Metanephros (tissue), 1 donor: Measurements from ENCODE around the gene TRUB2. TPM values are rescaled to one million over a fixed set of nuclear protein-coding genes. Genes with fewer than 3 reads are reported as not detected.

Experiments
- total RNA-seq: library from RNA; depleted of rRNA; stranded (reverse); fragments of >200 nt; gene quantifications from one replicate; pipeline ENCODE4 v1.2.3, GENCODE V29; 2014

Gene TRUB2
- 26.6 TPM for total RNA-seq

GRCh38 chr9:128322404-128323211, at the start of gene TRUB2, which contains the start of gene COQ4:
TRUB2 (minus strand) TSS chr9:128322447; CDS start chr9:128322408, 39 bp downstream.
COQ4 (plus strand) TSS chr9:128322839; CDS start chr9:128322859, 20 bp downstream.

DNA sequence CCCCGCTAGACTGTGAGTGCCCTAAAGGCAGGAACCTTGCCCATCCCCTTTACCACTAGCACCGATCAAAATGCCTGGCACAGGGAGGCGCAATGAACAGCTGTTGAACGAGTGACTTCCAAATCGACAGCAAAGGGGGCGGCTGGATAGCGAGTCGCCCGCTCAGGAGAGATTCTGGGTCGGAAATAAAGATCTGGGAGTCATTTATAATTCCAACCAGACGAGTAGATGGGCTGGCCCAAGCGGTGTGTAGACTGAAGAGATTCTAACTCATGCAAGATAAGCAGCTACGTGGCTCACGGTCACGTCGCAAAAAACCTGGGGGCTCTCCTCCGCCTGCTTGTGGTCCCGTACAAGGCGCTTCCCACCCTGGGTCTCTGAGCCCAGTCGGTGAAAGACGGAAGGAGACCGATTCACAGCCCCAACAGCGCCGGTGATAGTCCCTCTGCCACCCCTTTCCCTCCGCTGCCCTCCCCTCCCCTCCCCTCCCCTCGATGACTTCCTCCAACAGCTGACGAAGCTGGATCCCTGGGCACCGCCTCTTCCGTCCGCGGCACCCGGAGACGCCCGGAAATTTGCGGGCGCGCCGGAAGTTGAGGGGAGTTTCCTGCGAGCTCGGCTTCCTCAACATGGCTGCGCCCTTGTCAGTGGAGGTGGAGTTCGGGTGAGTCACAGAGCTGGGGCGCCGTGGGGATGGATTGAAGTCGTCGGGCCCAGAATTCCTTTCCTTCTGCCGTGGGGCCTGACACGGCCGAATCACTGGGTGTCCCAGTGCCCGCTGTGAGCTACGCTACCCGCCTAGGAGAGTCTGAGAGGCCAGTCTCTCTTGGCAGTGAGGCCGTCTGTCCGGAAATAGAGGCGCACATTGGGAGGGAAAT, 48.7 kb upstream of the TRUB2 start, which contains the start of gene URM1:
Gene URM1, plus strand, starts transcription at position 623 of the 878 bp plus-strand sequence. Its CDS starts 7 bp downstream, at position 630.

GRCh38 chr9:128339761-128340690, 17.8 kb upstream of the TRUB2 start, which contains the start of gene SLC27A4:
SLC27A4 (plus strand) TSS chr9:128340527; CDS start chr9:128343133, 2,606 bp downstream.

GRCh38 chr9:128276008-128276573, 46.2 kb downstream of the TRUB2 start, which contains the start of gene SWI5:
SWI5 (plus strand) TSS chr9:128276276.

GRCh38 chr9:128275198-128276007, 46.8 kb downstream of the TRUB2 start, which contains the start of gene GOLGA2:
GOLGA2 (minus strand) TSS chr9:128276007; CDS start chr9:128275976, 31 bp downstream.

Other genes with a start within 250 kb of the TRUB2 start
- gene PTGES2, start 194.7 kb downstream of the TRUB2 start, total RNA-seq = 68.0 TPM
- 7.1 TPM for gene LCN2, start 173.0 kb downstream of the TRUB2 start, total RNA-seq
- 46.3 TPM for gene BBLN, start 162.2 kb downstream of the TRUB2 start, total RNA-seq
- 43.8 TPM for gene CIZ1, start 130.9 kb downstream of the TRUB2 start, total RNA-seq
- 71.9 TPM for gene DNM1, start 119.1 kb downstream of the TRUB2 start, total RNA-seq
- 84.7 TPM for gene GOLGA2, start 46.4 kb downstream of the TRUB2 start, total RNA-seq
- gene SWI5, start 46.2 kb downstream of the TRUB2 start, total RNA-seq = 25.7 TPM
- 61.0 TPM for gene COQ4, start 392 bp upstream of the TRUB2 start, total RNA-seq
- 23.7 TPM for gene SLC27A4, start 18.1 kb upstream of the TRUB2 start, total RNA-seq
- gene URM1, start 48.9 kb upstream of the TRUB2 start, total RNA-seq = 38.7 TPM
- gene CERCAM, start 98.4 kb upstream of the TRUB2 start, total RNA-seq = 43.3 TPM
- 25.3 TPM for gene ODF2, start 133.6 kb upstream of the TRUB2 start, total RNA-seq
- gene GLE1, start 182.3 kb upstream of the TRUB2 start, total RNA-seq = 17.7 TPM
- gene SPTAN1, start 230.1 kb upstream of the TRUB2 start, total RNA-seq = 573 TPM